COR-L47 (cell line): ENCODE data around the gene PLCE1.

Source experiments
- DNase-seq: peaks from one replicate; lab custom pipeline; 2025; lab: John Stamatoyannopoulos, UW

Gene PLCE1

DNA sequence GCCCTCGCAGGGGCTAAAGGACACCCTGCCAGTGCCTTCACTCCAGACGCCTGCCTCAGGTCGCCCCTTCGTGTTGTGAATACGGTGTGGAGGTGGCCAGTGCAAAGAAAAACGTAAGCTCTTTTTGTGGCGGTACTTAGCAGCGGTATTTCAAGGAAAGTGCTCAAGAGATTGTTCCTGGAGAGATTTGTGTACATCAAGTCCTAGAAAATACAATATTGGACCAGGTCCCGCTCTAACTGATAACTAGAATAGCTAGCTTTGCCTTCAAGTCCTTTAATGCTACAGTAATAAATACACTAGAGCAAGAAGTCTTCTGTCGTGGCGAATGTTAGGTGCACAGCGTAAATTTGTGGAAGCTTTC lies 689 bp downstream of the PLCE1 start:
- no peak for DNase-seq

DNA sequence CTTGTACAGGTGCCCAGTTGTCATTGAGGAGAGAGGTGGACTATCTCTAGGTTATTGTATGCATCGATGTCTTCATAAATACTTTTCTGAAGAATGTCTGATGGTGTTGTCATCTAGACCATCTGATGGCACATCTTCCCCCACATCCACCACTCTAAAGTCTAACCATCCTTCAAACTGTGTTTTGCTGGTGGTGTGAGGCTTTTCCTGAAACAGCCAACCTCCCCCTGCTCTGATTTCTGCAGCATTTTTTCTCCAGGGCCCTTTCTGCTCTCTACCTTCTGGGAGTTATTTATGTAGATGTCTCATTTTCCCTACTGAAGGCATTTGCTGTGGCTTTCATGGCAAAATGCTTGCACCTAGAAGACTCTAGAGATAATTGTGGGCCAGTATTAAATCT lies 1.5 kb downstream of the PLCE1 start:
- no peak for DNase-seq

DNA sequence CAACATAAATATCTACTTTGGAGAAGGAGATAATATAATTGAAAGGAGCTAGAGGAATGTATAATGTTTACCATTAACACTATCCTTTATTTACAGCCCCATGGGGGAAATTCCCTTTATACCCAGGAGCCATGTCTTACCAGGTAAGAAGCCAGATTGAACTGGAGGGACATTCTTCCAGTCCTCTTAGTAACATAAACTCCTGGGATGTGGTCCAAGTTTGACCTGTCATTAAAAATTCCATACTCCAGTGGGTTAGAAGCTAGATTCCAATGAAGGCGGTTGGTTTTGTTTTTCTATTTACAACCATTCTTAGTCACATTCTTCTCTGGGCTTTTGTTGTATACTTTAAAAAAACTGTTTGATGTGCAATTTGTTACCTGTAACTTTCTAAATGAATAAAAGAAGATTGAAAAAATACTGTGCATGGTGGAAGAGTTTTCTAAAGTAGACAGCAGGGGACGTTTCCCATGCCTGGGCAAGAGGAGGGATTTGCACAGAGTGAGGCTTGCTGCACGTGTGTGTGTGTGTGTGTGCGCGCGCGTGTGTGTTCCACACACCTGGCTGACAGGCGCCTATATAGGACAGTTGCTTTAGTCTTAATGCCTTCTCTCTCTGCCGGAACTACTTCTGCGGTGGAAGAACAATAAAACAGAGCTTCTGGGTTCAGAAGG lies 2.0 kb downstream of the PLCE1 start:
- DNase-seq = no peak

DNA sequence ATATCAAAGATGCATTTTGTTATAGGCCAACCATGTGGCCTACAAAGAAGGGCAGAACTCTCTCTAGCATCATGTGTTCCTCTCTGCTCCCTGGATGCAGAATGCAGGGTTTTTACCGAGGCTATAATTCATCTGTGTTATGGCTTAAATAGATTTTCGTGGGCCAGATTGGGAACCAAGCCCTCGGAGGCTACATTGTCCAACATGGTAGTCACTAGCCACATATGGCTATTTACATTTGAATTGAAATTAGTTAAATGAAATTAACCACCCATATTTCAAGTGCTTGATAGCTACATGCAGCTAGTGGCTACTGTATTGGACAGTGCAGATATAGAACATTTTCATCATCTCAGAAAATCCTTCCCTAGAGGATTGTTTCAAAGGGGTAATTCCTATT lies 2.8 kb downstream of the PLCE1 start:
- DNase-seq = no peak

DNA sequence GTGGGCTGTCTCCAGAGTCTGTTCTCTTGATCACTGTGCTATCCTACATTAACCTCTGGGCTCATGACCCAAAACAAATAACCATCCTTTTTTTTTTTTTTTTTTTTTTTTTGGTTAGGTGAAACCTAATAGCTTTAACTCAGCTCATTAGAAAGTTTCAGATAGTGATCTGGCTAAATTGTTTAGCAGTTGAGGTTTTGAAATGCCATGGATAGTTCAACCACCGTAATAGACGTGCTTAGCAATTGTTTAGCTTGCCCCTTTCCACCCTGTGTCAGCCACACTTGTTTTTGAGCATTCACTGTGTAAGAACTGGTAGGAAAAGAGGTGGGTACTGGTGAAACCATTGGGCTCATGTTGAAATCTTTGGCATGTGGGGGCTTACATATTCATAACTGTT lies 3.8 kb downstream of the PLCE1 start:
- no peak for DNase-seq

DNA sequence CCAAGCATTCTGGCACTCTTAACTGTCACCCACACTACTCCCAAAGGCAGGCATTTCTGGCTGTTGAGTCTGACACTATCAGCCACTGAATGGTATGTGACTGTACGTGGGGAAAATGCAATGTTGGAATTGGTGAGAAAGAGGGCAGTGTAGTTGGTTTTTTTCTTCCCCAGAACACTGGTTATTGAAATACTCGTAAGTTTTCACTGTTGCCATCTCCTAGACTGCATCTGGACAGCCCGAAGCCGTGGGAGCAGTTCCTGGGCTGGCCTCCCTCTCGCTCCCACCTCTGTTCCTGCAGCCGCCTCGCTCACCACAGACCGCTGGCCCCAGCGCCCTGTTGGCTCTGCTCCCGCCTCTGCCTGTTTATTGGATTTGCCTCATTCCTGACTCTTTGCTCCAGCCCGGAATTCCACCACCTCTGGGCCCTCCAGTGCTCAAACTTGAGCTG lies 5.7 kb downstream of the PLCE1 start:
- no peak for DNase-seq

DNA sequence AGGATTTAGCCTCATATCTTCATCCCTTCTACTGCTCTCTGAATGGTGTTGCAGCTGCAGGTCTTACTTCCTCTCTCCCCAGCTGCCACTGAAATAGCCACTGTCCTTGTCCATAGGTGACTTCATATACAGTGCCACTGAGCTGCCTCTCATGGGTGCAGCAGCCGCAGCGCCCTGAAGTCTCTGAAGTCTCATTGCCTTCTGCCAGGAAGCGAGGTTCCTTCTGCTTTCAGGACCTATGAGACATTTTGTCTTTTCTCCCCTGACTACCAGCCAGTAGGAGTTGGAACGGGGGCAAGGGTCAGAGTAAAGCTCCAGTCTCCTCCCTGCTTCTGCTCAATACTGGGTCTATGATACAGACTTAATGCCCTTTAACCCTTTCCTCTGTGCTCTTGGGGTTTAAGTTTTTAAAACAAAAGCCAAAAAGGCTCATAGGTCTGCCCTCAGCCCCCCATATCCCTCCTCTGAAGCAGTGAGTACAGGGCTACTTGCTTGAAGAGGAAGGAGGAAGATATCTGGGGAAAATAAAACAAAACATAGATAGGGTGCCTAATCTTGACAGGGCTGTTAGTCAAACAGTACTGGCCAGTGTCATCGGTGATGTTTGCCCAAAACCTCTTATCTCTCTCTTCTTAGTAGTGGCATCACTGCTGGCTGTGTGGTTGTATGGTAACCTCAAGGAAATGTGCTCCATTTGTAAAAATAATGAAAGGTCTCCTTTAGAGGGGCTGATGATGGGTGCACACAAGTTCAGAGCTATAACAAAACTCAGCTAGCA lies 7.1 kb downstream of the PLCE1 start:
- DNase-seq = no peak

DNA sequence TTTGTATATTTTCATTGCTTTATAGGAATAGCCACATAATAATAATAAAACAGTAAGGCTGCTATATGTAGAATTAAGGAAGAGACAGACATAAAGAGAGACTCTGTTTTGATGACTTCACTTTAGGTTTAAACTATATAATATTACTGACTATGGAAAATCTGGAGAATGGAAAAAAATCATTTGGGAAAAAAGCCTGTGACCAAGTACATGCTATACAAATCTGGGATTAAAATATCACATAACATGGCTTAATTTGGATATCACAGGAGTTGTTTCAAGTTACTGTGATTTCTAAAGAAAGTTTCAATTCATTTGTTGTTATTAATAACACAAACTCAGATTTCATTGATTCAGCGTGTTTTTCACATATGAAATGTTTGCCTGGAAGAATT lies 7.7 kb downstream of the PLCE1 start:
- no peak for DNase-seq

DNA sequence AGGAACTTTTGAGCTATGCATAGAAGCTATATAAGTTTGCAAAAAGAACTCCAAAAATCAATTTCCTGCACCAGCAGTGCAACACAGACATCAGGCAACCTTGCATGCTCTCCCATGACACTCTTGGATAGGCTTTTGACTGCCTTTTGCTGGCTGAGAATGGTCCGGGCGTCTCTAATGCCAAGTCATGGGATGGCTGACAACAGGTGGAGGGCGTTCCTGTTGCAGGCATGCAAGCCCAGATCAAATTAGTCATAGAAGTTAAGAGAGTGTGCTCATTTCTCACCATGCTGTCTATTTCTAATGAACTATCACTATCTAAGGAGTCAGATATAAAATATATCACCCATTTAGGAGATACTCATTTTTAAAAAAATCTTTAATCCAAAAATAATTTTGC lies 8.4 kb downstream of the PLCE1 start:
- no peak for DNase-seq

DNA sequence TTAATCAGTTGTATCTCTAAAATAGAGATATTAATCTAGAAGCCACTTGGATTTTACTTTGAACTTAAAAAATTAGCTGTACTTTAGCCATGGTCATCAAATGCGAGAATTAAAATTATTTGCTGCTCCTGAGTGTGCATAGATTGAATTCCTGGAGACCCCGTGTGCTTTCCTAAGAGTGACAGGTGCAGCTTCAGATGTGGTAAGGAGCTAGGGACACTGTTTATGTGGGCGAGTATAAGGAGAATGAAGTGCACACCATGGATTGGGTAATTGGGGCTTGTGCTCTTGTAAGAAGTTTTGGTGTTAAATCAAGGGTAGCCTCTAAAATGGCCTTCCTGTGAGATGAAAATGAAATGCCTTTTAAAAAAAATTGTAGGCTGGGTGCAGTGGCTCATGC lies 9.8 kb downstream of the PLCE1 start:
- DNase-seq = no peak

DNA sequence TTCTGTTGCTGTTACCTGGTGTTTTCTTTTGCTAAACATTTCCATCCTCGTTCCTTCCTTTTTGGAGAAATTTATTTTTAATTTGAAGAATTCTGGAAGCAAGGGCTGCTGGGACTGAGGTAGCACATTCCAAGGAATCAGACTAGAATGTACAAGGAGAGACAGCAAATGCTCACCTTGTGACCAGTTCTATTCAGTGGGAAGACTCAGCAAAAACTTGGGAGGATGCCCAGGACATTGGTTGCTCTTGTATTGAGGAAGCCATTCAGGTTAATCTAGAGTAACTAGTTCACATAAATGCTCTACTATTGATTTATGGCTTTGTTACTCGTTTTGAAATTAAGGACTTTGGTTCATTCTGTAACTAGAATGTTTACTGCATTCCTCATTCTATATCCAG lies 11.3 kb downstream of the PLCE1 start:
- DNase-seq = no peak

DNA sequence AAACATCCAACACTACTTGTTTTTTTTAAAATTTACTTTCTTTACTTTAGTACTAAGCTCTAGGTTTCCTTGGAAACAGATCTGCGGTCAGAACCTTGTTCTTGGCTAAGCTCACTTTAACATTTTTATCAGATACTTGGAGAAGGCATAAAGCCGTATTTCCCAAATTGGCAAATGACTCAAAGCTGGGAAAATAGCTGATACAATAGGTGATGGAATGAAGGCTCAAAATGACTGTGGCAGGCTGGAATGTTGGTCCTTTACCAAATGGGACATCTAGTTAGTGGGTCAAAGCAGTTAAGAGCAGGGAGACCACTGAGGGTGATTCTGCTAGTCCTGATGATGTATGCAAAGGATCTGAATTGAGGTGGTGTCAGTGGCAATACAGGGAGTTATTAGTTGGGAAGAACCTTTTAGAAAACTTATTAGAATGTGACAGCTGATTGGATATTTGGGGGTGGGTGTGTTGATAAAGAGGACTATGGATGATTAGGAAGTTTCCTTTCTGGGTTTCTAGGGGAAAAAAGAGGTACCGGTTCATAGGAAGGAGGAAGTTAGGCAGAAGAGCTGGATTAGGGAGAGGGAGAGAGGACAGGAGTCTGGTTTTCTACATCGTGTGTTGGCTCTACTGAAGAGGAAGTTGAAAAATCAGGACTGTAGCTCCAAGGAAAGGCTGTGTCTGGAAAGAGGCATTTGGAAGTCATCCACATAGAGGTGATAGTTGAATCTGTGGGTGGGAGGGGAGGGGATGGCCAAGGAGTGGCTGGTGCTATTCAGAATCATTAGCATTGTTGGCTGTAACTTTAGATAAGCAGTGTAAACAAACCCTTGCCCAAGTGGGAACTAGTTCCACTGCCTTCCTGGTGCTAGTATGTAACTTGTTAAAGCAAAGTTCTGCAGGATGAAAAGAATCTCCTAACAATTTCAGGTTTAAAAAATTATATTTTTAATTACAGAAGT lies 13.1 kb downstream of the PLCE1 start:
- DNase-seq = no peak

DNA sequence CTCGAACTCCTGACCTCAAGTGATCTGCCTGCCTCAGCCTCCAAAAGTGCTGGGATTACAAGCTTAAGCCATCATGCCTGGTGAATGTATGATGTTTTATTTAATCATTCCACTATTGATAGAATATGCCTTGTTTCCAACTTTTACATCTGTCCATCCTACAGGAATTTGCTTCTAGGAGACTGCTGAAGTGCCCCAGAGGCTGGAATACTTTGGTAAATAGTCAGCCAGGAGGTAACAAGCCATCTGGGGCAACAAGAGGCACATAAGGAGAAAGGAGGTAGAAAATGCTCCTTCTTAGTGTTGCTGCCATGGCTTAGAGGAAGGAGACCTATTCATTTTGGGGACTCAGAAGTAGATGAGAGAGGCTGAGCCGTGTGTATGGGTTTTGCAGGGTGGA lies 14.8 kb downstream of the PLCE1 start:
- no peak for DNase-seq

DNA sequence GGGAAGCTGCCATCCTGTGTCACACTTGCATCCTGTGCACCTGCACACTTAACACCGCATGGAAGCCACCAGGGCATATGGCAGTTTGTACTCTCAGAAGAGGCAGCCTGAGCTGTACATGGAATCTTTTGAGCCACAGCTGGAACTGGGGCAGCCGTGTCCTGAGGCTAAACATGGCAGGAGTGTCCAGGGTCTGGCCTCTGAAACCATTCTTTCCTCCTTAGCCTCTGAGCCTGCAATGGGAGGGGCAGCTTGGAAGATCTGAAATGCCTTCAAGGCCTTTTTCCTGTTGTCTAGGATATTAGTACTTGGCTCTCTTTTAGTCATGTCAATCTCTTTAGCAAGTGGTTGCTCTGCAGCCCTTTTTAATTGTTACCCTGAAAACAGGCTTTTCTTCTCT lies 16.4 kb downstream of the PLCE1 start:
- no peak for DNase-seq

DNA sequence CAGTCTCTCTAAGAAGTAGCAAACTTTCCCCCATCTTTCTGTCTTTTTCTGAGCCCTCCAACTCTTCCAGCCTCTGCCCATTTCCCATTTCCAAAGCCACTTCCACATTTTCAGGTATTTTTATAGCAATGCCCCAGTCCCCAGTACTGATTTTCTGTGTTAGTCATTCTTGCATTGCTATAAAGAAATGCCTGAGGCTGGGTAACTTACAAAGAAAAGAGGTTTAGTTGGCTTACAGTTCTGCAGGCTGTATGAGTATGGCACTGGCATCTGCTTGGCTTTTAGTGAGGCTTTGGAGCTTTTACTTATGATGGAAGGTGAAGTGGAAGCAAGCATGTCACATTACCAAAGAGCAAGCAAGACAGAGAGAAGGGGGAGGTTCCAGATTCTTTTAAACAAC lies 17.2 kb downstream of the PLCE1 start:
- DNase-seq = no peak

DNA sequence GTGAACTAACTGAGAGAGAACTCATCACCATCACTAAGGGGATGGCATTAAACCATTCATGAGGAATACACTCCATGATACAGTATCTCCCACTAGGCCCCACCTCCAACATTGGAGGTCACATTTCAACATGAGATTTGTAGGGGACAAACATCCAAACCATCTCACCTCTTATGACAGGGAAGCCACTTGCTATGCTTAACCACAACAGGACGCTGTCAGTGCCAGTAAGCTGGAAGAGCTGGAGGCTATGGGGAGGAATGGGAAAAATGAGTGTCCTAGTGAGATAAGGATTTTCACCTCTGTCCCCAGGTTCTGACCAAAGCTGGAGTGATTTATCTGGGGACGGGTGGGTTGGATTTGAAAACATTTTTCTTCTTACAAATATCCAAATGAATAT lies 17.6 kb downstream of the PLCE1 start:
- DNase-seq = no peak

DNA sequence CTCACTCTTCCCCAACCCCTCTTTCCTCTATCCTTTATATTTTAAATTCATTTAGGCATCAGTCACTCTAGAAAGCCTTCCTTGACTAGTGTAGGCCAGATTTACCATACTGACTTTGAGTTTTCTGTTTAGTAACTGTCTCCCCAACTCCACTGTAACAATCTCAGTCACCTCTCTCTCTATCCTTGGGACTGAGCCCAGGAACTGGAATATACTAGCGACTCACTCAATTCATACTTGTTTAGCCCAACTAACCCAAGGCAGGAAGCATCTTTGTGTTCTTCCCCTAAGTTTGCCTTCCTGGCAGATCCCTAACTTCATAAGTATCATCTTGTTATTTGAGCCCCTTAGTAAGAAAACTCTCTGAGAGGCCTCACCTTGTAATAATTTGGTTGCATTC lies 19.1 kb downstream of the PLCE1 start:
- DNase-seq = no peak

DNA sequence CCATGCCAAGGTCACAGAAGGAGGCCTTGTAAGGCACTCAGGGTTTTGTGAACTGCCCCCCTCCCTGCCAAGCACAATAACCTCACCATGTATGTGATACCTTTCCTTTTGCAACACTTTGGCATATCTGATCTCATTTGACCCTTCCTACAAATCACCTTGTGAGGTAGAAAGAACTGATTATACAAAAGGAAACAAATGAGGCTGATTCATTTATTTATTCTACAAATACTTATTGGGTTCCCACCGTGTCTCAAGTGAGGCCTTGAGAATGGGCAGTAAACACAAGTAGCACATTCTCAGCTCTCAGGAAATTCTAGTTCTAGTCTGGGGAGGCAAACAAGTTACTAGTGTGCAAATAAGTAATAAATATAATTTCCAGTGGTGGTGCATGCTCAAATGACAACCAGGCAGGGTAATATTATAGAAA lies 19.6 kb downstream of the PLCE1 start:
- no peak for DNase-seq

DNA sequence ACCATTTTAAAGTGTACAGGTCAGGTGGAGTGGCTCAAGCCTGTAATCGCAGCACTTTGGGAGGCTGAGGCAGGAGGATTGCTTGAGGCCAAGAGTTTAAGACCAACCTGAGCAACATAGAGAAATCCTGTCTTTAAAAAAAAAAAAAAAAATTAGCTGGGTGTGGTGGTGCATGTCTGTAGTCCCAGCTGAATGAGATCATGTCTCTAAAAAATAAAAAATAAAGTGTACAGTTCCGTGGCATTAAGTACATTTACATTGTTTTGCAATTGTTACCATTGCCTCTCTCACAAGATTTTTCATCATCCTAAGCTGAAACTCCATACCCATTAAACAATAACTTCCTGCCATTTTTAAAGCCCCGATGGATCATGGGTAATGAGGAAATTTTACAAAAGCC lies 20.6 kb downstream of the PLCE1 start:
- DNase-seq = no peak

DNA sequence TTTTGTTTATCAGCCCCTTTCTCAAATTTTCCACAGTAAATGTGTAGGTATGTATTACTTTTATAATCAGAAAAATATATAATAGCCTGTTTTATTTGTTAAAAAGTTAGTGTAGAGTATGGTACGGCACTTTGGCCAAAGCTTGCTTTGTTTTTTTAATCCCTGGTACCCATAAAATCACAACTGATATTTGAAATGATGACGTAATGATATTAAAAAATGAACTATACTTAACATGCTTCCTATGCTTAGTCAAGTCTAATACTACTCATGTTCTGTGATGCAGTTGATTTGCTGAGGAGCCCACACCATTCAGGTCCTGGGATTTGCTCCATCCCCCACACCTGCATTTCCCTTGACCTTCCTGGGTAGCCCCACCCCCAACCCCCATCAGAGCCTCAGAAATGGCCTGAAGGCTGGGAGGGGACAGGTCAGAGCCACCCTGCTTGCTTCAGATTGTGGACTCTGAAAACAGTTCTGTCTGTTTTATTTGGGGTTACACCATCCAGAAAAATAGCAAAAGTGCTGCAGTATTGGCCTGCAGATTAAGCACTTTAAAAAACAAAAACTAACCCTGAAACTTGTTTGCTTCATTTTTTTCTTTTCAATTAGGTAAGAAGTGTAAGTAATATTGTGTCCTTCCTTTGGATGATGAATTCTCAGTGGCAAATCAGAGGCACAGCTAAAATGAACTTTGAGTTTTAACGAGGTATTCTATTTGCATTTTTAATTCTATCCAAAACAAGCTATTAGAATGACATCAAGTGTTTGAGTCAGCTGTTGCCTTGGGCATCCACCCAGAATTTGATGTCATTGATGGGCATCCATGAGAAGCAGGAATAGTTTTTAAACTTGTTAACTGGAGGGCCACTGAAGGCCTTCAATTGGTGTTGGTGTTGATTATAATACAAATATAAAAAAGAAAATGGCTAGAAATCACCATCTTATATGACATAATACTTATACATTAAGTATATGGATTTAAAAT lies 23.3 kb downstream of the PLCE1 start:
- DNase-seq = no peak

DNA sequence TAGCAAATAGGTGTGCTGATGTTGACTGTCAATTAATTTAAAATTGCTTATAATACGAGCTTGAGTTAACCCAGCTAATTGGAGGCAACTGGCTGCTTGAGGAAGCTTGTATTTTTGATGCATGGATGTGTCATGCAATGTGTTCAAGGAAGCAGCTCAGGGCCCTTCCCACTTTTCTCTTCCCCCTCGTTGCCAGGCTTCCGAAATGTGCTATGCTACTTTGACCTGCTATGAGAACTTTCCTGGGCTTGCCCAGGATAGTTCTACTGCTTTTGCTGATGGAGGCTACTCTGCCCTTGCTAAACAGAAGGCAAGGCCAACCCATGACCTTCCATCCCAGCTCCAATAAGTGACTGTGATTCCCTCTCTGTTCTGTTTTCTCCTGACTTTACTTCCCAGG lies 24.4 kb downstream of the PLCE1 start:
- no peak for DNase-seq

DNA sequence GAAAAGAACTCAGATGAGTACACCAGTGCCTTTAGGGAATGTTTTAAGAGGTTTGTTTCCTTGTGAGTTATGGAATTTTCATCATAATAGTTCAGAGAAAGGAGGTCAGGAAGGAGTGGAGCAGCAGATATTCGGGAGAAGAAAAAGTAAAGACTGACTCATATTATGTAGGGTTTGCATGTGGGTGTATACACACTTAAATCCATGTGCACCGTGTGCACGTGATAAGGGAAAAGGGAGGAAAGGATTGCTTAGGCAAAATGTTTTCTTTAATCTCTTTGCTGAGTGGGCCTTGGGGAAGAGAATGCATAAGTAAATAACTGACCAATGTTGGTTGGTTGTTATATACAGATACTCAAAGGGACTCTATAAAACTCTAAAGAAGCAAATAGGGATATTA lies 30.2 kb downstream of the PLCE1 start:
- DNase-seq = no peak
